H1 (cell line): Measurements from ENCODE around the gene MADD. TPM values are rescaled to one million over a fixed set of nuclear protein-coding genes. Genes with fewer than 3 reads are reported as not detected.

Experiments used
- CTCF ChIA-PET: fragments of 300-600 bp; sonication (Branson Sonifier 250); formaldehyde crosslinking; loops from one replicate; lab custom pipeline; 2021; ENCODE audit not compliant: partially characterized antibody; lab: Charles Lee
- POLR2A ChIA-PET: fragments of 300-600 bp; sonication (Branson Sonifier 250); formaldehyde crosslinking; loops from one replicate; lab custom pipeline; 2021; ENCODE audit warnings: inconsistent platforms; ENCODE audit not compliant: partially characterized antibody; lab: Charles Lee
- DNase-seq, 2 experiments: peaks; one replicate each; pipeline versions ENCODE4 v3.0.0 to v3.0.0-alpha.2; 2010 to 2022; ENCODE audit warnings: low spot score in 2 of 2, low read depth in 1 of 2, mixed read lengths in 1 of 2
- FAIRE-seq: peaks from 2 replicates; lab custom pipeline; 2011; peaks lifted over from hg19 to GRCh38; lab: Jason Lieb, UNC
- H2AFZ ChIP-seq: 2 replicates; pipeline ENCODE4 v1.8.1; 2012; ENCODE audit warnings: low read length, inconsistent platforms
- H2AK5ac ChIP-seq: 2 replicates; pipeline ENCODE4 v1.6.1; 2013; ENCODE audit warnings: low read depth, low read length
- H2BK120ac ChIP-seq: replicated peaks from 2 replicates; pipeline ENCODE3; 2013; ENCODE audit warnings: low read depth, low read length, inconsistent platforms
- H2BK12ac ChIP-seq: 2 replicates; pipeline ENCODE4 v1.6.1; 2013; ENCODE audit warnings: low read depth, low read length
- H2BK15ac ChIP-seq: 2 replicates; pipeline ENCODE4 v1.6.1; 2013; ENCODE audit warnings: low read length
- H2BK20ac ChIP-seq: 2 replicates; pipeline ENCODE4 v1.6.1; 2013; ENCODE audit warnings: low read length
- H2BK5ac ChIP-seq: 2 replicates; pipeline ENCODE4 v1.6.1; 2013; ENCODE audit warnings: low read depth, low read length
- H3K14ac ChIP-seq: 2 replicates; pipeline ENCODE4 v1.6.1; 2013; ENCODE audit warnings: inconsistent platforms; ENCODE audit not compliant: insufficient read length
- H3K18ac ChIP-seq: 2 replicates; pipeline ENCODE4 v1.6.1; 2013; ENCODE audit warnings: low read length; ENCODE audit errors: extremely low read depth
- H3K23ac ChIP-seq: 2 replicates; pipeline ENCODE4 v1.6.1; 2013; ENCODE audit warnings: inconsistent platforms; ENCODE audit not compliant: insufficient read length
- H3K23me2 ChIP-seq: 2 replicates; pipeline ENCODE4 v1.6.1; 2013; ENCODE audit warnings: low read depth, low read length
- H3K27ac ChIP-seq: 2 replicates; pipeline ENCODE4 v1.6.1; 2011; ENCODE audit warnings: low read depth, low read length, inconsistent platforms
- H3K27me3 ChIP-seq, 4 experiments: replicated peaks in 1 of 4; 1 replicate in 1 of 4; 2 replicates in 3 of 4; pipeline versions ENCODE4 v1.6.1 to v1.8.1; 2011 to 2013; ENCODE audit warnings: low read length in 3 of 4, mild to moderate bottlenecking in 3 of 4, inconsistent platforms in 2 of 4, mixed read lengths in 2 of 4, moderate library complexity in 1 of 4; ENCODE audit not compliant: control insufficient read depth in 3 of 4, insufficient read depth in 3 of 4; ENCODE audit errors: extremely low read depth in 1 of 4
- H3K36me3 ChIP-seq, 4 experiments: 2 replicates each; pipeline versions ENCODE4 v1.6.1 to v1.8.1; 2011 to 2013; ENCODE audit warnings: mild to moderate bottlenecking in 4 of 4, low read length in 3 of 4, moderate library complexity in 2 of 4, control low read depth in 1 of 4, inconsistent platforms in 1 of 4; ENCODE audit not compliant: insufficient read depth in 4 of 4, control insufficient read depth in 2 of 4
- H3K4ac ChIP-seq: replicated peaks from 2 replicates; pipeline ENCODE3; 2013; ENCODE audit warnings: low read length, low read depth, mixed read lengths, inconsistent platforms; ENCODE audit not compliant: insufficient read length
- H3K4me1 ChIP-seq, 4 experiments: replicated peaks in 1 of 4; 1 replicate in 1 of 4; 2 replicates in 3 of 4; pipeline versions ENCODE4 v1.6.1 to v1.8.1; 2011 to 2013; ENCODE audit warnings: low read length in 3 of 4, inconsistent platforms in 2 of 4, mixed read lengths in 1 of 4; ENCODE audit not compliant: insufficient read depth in 4 of 4, control insufficient read depth in 3 of 4
- H3K4me2 ChIP-seq, 2 experiments: 2 replicates each; pipeline versions ENCODE4 v1.6.1 to v1.8.1; 2011 to 2013; ENCODE audit warnings: low read depth in 2 of 2, low read length in 2 of 2, control low read depth in 1 of 2, inconsistent platforms in 1 of 2, mild to moderate bottlenecking in 1 of 2; ENCODE audit not compliant: insufficient read depth in 1 of 2
- H3K4me3 ChIP-seq, 4 experiments: fragments of 200-600, 300-600 bp in 1 of 4; sonication (generic), shearing (Covaris generic), sonication (Bioruptor Twin) in 1 of 4; 2 replicates each; pipeline versions ENCODE4 v1.5.1 to v1.8.1; 2011 to 2016; ENCODE audit warnings: low read length in 4 of 4, low read depth in 3 of 4, control low read depth in 2 of 4, inconsistent platforms in 2 of 4, mild to moderate bottlenecking in 2 of 4, mixed read lengths in 1 of 4, moderate library complexity in 1 of 4; ENCODE audit not compliant: insufficient read depth in 2 of 4; ENCODE audit errors: extremely low read depth in 1 of 4
- H3K56ac ChIP-seq: replicated peaks from 2 replicates; pipeline ENCODE3; 2013; ENCODE audit warnings: low read depth, mild to moderate bottlenecking, mixed read lengths, low read length, inconsistent platforms; ENCODE audit not compliant: insufficient read length
- H3K79me1 ChIP-seq: 2 replicates; pipeline ENCODE4 v1.6.1; 2013; ENCODE audit warnings: low read depth, low read length, control low read depth
- H3K79me2 ChIP-seq, 2 experiments: 2 replicates each; pipeline versions ENCODE4 v1.6.1 to v1.8.1; 2012 to 2013; ENCODE audit warnings: low read length in 2 of 2, mild to moderate bottlenecking in 2 of 2, inconsistent platforms in 1 of 2; ENCODE audit not compliant: insufficient read depth in 2 of 2, control insufficient read depth in 1 of 2
- H3K9ac ChIP-seq, 4 experiments: replicated peaks in 1 of 4; 1 replicate in 1 of 4; 2 replicates in 3 of 4; pipeline versions ENCODE4 v1.6.1 to v1.8.1; 2011 to 2013; ENCODE audit warnings: low read depth in 3 of 4, low read length in 3 of 4, control low read depth in 2 of 4, mild to moderate bottlenecking in 2 of 4, moderate library complexity in 2 of 4, inconsistent platforms in 1 of 4; ENCODE audit errors: extremely low read depth in 1 of 4
- H3K9me3 ChIP-seq, 2 experiments: 2 replicates each; pipeline versions ENCODE4 v1.6.1 to v1.8.1; 2012 to 2013; ENCODE audit warnings: mild to moderate bottlenecking in 2 of 2, moderate library complexity in 2 of 2, control low read depth in 1 of 2, inconsistent platforms in 1 of 2, low read depth in 1 of 2, low read length in 1 of 2, mixed read lengths in 1 of 2; ENCODE audit not compliant: insufficient read depth in 2 of 2
- H4K20me1 ChIP-seq, 2 experiments: replicated peaks in 1 of 2; 2 replicates each; pipeline versions ENCODE3 to v1.8.1; 2011 to 2013; ENCODE audit warnings: inconsistent platforms in 2 of 2, low read length in 2 of 2, mild to moderate bottlenecking in 1 of 2; ENCODE audit not compliant: insufficient read depth in 2 of 2, control insufficient read depth in 1 of 2
- H4K5ac ChIP-seq: 2 replicates; pipeline ENCODE4 v1.6.1; 2013; ENCODE audit warnings: low read length, low read depth, mixed read lengths, inconsistent platforms; ENCODE audit not compliant: insufficient read length
- H4K8ac ChIP-seq: 2 replicates; pipeline ENCODE4 v1.8.0; 2013; ENCODE audit warnings: mild to moderate bottlenecking, moderate library complexity, low read length, inconsistent platforms; ENCODE audit not compliant: insufficient read depth; ENCODE audit errors: extremely low read depth
- H4K91ac ChIP-seq: replicated peaks from 2 replicates; pipeline ENCODE3; 2013; ENCODE audit warnings: low read length, mixed read lengths, inconsistent platforms; ENCODE audit not compliant: insufficient read length
- ATF2 ChIP-seq: IDR thresholded peaks from 2 replicates; pipeline ENCODE4 v1.6.1; 2012; ENCODE audit warnings: low read length, inconsistent platforms
- BACH1 ChIP-seq: IDR thresholded peaks from 2 replicates; pipeline ENCODE4 v1.6.1; 2012; ENCODE audit warnings: low read length, improper control_type of control experiment
- CHD1 ChIP-seq: IDR thresholded peaks from 2 replicates; pipeline ENCODE4 v1.6.1; 2012; ENCODE audit warnings: low read depth, low read length, improper control_type of control experiment
- CHD2 ChIP-seq: IDR thresholded peaks from 2 replicates; pipeline ENCODE4 v1.6.1; 2012; ENCODE audit warnings: low read length, improper control_type of control experiment
- CTCF ChIP-seq, 3 experiments: IDR thresholded peaks; 1 replicate in 2 of 3; 2 replicates in 1 of 3; pipeline versions ENCODE4 v1.5.1 to v1.6.1; 2011; ENCODE audit warnings: low read length in 3 of 3, mild to moderate bottlenecking in 3 of 3, inconsistent platforms in 2 of 3, low read depth in 1 of 3, moderate library complexity in 1 of 3; ENCODE audit not compliant: insufficient read depth in 1 of 3; ENCODE audit errors: control extremely low read depth in 1 of 3
- EGR1 ChIP-seq: IDR thresholded peaks from 2 replicates; pipeline ENCODE4 v1.6.1; 2011; ENCODE audit warnings: low read depth, low read length, borderline replicate concordance
- GTF2F1 ChIP-seq: IDR thresholded peaks from 2 replicates; pipeline ENCODE4 v1.6.1; 2012; ENCODE audit warnings: low read depth, low read length, improper control_type of control experiment, borderline replicate concordance
- POLR2A ChIP-seq, 2 experiments: IDR thresholded peaks; 1 replicate in 1 of 2; 2 replicates in 1 of 2; pipeline ENCODE4 v1.6.1; 2011; ENCODE audit warnings: low read depth in 2 of 2, low read length in 2 of 2, mild to moderate bottlenecking in 2 of 2; ENCODE audit errors: control extremely low read depth in 1 of 2
- RAD21 ChIP-seq, 2 experiments: IDR thresholded peaks in 1 of 2; conservative IDR thresholded peaks in 1 of 2; 2 replicates each; pipeline ENCODE4 v1.6.1; 2011; ENCODE audit warnings: low read depth in 2 of 2, low read length in 2 of 2, improper control_type of control experiment in 1 of 2, inconsistent platforms in 1 of 2, mild to moderate bottlenecking in 1 of 2, moderate library complexity in 1 of 2
- WGBS, 2 experiments: shearing (Covaris generic) in 1 of 2; methylation state at CpG; one replicate each; pipeline versions ENCODE4 v1.1.6 to v1.1.7; 2013 to 2015; ENCODE audit warnings: low lambda C conversion rate in 2 of 2, mixed read lengths in 2 of 2, inconsistent platforms in 1 of 2, low coverage in 1 of 2, missing lambda C conversion rate in 1 of 2; ENCODE audit not compliant: insufficient replicate concordance in 2 of 2, insufficient coverage in 1 of 2, insufficient read length in 1 of 2; ENCODE audit errors: extremely low coverage in 1 of 2, missing lambda C conversion rate in 1 of 2; 5-methylcytosine and 5-hydroxymethylcytosine counted together
- polyA plus RNA-seq, 7 experiments: library from polyadenylated mRNA; depleted of rRNA in 3 of 7; stranded (reverse) in 5 of 7; unstranded in 2 of 7; fragments of >200 nt in 5 of 7; fragments of 200-250 nt in 2 of 7; gene quantifications; 1 replicate in 5 of 7; 2 replicates in 1 of 7; 4 replicates in 1 of 7; pipeline versions ENCODE4 v1.2.1 to v1.2.3, GENCODE V29; 2011 to 2013; ENCODE audit warnings: missing spikeins in 2 of 7, mixed read lengths in 2 of 7
- total RNA-seq: library from RNA; stranded (reverse); fragmentation: NEBNext Ultra II Directional; extraction: Animal tissue kit (Norgen Biotek cat#: 25700); gene quantifications from 2 replicates; pipeline ENCODE4 v1.2.1, GENCODE V29; 2021

MADD gene
- total and polyA plus RNA-seq, 2 of the 8 experiments (the other 6 are each of a cell fraction or from before 2014, with no cell fraction given): 32.5 to 45.4 TPM

GRCh38 chr11:47348859-47349258 lies 78.9 kb downstream of the MADD start:
- Histone ChIP-seq H3K79me1 (no peaks in the 10 kb centered on the region), H3K9me3 (no peaks in the 10 kb centered on the region), H4K91ac (no peak overlapping the region), H2AK5ac (no peak overlapping the region), H3K4me3 (no peak overlapping the region), H3K27me3 (no peaks in the 10 kb centered on the region), H3K4ac (no peak overlapping the region), H3K23ac (no peak overlapping the region), H2BK5ac (no peak overlapping the region), H3K23me2 (no peaks in the 10 kb centered on the region), H3K4me2 (no peak overlapping the region), H3K36me3 (no peaks in the 10 kb centered on the region), H3K9ac (no peak overlapping the region), H2AFZ (no peak overlapping the region), H2BK15ac (no peak overlapping the region), H2BK120ac (no peak overlapping the region), H3K4me1 (peaks cover 0 to 12% (median 5%) of the 10 kb centered on the region in 4 experiments; a peak in 6 of 7 replicates), H4K5ac (no peak overlapping the region), H4K8ac (no peak overlapping the region), H2BK20ac (no peak overlapping the region), H3K18ac (no peak overlapping the region), H3K79me2 (no peaks in the 10 kb centered on the region), H3K14ac (no peak overlapping the region), H3K56ac (no peak overlapping the region), H2BK12ac (no peak overlapping the region), H3K27ac (no peak overlapping the region), H4K20me1 (no peaks in the 10 kb centered on the region)
- DNase-seq (no peak), FAIRE-seq (peak; percentile 19)
- ChIA-PET CTCF (interaction anchor here (0.7 to 5.9 kb wide), 24 partner anchors 10 to 536 kb away, joined by 3 to 35 read pairs (median 4); partner anchors contain the start of genes ARFGAP2 and NR1H3), POLR2A (interaction anchor here (1.6 kb wide), 1 partner anchor 100 kb away, joined by 3 read pairs; the partner anchor contains the start of gene ACP2)
- WGBS, 2 experiments: 87% methylated on average over 7 of the region's 8 CpGs; no CpG with 5 or more reads in 1 of the 2 experiments
- TF ChIP-seq BACH1 (no peak), RAD21 (IDR thresholded peaks at IDR 0.05 in 1 of 2, conservative IDR thresholded peaks at IDR 0.05 in 1 of 2; ENCODE audit: low read depth in 2 of 2, low read length in 2 of 2) (peak; percentile 40 to 54; a peak in 3 of 4 replicates), CHD1 (no peak), EGR1 (no peak), GTF2F1 (no peak), POLR2A (IDR thresholded peaks at IDR 0.05; ENCODE audit: control extremely low read depth in 1 of 2, low read depth in 2 of 2, low read length in 2 of 2) (no peak), ATF2 (no peak), CHD2 (no peak), CTCF (IDR thresholded peaks at IDR 0.05; ENCODE audit: control extremely low read depth in 1 of 3, insufficient read depth in 1 of 3, low read depth in 1 of 3, low read length in 3 of 3) (peak in 2 of 3 experiments; percentile 26 to 37; a peak in 3 of 4 replicates)
